LoVo (cell line): ENCODE measurements around the gene NR5A1.

Experiments
- DNase-seq: peaks from one replicate; pipeline ENCODE4 v3.0.0-alpha.2; 2016; ENCODE audit warnings: low spot score

NR5A1 gene

DNA sequence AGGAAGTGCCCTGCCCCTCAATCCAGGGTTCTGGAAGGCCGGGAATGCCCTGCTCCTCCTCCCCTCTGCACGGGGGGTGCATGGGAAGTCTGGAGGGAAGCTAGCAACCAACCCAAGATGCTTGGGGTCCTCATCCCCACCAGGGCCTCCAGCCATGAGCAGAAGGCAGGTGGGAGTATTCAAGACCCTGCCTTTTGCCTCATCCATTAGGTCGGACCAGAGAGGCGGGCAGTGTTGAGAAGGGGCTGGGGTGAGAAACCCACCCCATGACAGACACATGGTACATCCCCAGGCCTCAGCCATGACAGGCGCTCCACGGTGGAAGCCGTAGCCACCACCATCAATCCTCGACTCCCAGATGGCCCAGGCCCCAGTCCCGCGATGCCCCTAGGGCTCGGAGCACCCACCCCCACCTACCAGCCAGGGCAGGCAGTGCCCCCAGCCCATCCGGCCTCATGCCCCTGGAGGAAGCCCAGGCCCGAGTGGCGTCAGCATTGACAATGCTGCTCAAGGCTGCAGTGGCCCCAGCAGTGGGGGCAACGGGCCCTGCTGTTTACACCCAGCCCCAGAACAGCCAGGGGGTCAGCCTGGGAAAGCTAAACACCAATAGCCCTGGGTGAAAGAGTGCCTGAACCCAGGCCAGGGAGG is 8.6 kb downstream of the NR5A1 start:
- DNase-seq = no peak

DNA sequence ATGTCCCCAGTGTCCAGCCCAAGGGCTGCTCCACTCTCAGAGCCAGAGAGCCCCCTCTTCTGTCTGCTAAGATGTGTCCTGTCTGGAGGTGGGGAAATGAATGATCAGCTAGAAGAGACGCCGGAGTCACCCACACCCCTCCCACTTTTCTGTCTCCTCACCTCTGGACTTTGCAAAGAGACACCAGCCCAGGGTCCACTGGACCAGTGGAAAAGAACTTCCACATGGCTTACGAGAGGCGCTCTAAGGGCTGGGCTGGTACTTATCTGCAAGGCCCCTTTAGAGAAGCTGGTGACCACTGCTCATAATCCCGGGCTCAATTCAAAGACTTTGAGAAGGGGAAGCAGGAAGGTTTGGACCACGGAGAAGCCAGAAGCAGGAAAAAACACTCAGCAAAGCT is 9.2 kb downstream of the NR5A1 start:
- no peak for DNase-seq

DNA sequence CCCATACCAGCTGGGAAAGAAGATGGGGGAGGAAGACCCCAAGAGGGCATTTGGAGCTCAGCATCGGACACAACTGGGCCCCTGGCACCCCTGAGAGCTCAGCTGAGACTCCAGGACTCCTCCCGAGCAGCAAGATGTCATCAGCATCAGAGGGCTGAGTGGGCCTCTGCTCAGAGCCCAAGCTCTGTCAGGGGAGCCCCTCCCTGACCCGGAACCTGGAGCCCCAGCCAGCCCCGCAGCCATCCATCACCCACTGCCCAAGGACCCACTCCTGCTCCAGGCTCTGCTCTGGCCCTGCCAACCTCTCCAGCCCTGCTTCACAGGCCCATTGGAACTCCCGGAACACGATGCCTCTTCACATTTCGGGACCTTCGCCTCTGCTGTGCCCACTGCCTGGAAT is 9.8 kb downstream of the NR5A1 start:
- DNase-seq = no peak

DNA sequence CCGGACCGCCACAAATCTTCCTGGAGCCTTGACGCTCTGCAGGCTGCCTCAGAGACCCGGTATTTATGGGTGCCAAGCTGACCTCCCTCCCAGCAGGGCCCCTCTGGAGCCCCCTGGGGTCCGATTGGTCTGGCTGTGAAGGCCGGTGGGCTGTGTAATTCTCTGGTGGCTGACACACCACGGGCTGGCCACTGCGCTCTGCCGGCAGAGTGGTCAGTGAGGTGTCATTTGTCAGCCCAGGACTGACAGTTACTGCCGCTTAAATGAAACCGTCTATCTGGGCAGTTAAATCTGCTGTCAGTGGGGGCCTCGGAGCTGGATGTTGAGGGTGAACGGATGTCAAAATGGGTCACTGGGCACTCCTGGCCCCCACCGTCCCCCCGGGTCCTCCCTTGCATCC is 10.7 kb downstream of the NR5A1 start:
- no peak for DNase-seq

DNA sequence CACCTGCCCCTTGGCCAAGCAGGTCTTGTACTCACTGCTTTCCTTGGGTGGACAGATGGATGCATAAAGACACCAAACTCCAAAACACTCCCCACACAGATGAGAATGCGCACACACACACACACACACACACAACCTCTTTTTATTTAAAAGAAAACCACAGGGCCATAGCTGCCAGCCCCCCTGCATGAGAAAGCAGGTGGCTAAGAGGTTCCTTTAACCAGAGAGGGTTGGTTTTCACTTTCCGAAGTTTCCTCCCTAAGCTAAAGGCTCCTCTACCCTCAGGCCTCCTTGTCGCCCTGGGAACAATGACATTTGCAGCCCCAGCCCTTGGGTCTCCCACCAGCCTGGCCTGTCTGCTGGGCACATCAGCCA is 11.1 kb downstream of the NR5A1 start:
- DNase-seq = no peak

DNA sequence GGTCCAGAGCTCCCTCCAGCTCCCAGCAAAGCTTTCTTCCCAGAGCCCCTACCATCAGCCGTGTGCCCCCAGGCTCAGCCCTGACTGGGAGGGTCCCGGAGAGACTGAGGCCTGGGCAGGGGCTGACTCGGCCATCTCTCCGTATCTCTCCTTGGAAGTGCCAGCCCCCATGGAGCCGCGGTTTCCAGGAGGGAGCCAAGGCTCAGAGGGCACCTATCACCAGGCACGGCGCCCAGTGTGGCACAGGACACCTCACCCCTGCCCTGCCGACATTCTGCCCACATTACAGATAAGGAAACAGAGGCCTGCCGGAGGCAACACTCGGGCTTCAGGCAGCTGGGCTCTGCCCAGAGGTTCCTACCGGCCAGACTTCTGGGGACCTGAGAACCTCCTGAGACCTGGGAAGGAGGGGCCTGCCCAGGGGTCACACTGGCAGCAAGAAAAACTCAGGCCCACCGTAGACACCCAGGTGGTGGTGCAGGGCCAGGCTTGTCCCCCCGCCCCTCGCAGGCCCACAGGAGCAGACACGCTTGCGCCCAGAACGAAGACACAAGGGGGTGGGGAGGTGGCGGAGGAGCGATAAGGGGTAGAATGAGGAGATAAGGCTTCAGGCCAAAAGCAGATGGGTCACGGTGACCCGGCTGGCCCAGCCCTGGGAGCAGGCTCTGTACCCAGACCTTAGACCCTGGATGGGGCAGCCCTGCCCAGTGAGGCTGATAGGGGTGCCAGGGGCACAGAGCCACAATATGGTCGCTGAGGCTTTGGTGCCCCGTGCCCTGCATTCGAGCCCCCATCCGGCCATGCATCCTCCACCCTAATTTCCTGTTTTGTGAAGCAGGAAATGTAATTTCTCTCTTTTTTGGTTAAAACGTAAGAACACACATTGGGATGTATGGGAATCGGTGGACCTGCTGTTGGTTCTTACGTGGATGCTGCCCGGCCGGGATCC is 11.8 kb downstream of the NR5A1 start:
- DNase-seq = no peak

DNA sequence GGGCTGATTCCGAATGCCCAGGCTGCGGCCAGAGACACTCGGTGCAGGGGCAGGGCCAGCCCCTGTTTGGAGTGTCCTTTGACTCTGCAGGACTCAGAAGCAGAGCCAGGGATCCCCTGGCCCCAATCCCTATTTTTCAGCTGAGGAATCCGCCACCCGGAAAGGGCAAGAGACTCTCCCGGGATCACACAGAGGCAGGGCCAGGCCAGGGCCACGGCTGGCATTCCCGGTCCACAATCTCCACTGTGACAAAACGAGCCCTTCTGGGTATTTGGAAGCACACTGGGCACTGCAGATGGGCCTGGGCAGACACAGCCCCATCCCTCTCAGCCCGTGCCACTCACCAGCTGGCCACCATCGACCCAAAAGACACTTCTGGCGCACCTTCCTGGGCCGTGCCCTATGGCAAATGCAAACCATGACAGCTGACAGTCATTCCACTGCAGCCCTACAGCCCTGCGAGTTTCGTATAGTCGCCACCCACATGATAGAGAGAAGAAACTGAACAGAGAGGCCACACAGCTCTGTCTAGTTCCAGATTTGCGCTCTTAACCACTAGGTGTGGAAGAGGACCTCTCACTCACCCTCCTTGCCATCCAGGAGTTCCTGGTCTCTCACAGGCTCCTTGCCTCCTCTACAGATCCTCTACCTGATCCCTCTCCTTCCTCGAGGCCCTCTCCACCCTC is 13.3 kb downstream of the NR5A1 start:
- no peak for DNase-seq

DNA sequence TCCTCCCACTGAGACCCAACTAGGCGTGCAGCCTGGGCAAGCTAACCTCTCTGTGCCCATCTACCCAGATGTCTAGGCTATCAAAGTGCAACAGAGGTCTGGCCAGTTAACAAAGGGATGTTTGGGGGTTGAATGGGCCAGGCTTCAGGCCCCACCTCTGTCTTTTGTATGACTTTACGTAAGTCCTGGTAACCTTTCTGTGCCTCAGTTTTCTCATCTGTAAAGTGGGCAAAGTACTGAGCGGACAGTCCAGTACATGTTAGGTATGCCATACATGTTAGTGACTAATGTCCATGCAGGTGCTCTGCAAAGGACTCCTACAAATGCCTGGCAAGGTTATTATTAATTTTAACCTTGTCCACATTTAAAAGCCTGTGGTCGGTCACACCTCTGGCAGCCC is 14.0 kb downstream of the NR5A1 start:
- no peak for DNase-seq

DNA sequence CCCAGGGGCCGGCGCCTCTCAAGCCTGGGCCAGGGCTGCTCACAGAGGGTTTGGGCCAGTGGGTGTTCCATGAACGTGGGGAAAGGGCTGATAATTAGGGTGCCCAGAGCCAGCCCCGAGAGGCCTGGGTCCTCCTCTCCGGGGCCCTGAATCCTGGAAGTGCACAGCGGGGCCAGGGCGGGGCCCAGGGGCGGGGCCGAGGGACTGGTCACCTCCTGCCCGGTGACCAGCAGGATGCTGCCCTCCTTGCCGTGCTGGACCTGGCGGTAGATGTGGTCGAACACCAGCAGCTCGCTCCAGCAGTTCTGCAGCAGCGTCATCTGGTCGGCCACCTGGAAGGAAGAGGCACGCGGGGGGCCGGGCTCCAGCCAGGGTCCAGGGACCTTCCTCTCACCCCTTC is 14.4 kb downstream of the NR5A1 start:
- no peak for DNase-seq

DNA sequence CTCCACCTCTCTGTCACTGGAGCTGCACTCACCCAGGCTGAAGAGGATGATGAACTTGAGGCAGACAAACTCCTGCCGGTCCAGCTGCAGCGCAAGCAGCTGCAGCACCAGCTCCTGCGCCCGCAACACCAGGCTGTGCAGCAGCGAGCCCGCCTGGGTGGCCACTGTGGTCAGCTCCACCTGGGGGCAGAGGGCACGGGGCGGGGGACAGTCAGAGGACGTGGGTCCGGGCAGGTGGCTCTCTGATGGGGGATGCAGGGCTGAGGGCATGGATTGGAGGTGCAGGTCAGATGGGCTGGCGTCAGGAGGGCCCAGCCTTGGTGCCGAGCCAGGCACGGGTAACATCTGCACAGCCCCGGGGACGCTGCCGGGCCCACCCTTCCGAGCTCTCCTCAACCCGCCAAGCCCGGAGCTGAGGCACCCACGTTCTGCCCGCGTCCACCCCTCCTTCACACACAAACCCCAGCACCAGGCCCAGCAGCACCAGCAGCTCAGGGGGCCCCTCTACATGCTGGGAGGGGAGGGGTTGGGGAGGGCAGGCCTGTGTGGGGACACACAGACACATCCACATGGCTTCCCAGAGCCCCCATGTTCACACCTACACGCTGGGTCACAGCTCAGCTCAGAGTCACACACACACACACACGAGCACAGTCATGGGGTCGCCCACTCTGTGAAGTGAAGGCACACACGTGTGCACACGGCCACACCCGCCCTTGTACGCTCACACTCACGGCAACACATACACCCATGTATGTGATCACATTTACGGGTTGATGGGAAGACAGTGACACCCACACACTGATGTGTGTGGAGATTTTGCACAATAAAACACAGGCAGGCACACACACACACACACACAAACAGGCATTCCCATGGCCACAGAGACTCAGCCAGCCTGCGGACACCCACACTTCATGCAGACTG is 15.9 kb downstream of the NR5A1 start:
- DNase-seq = no peak

DNA sequence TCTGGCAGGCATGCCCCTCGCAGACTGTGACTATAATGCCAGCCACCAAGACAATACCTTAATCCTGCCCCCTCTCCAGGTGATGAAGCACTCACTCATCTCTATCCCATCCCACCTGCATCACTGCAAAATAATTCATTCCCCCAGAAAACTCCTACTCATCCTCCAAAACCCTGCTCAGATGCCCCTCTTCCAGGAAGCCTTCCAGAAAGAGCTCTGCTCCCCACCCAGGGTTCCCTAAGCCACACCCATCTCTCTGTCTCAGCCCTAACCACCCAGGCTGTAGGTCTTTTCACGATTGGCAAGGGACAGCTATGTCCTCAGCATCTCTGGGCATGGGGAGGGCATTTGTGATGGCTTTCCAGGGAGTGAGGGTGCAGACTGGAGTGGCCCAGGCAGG is 17.2 kb downstream of the NR5A1 start:
- no peak for DNase-seq

DNA sequence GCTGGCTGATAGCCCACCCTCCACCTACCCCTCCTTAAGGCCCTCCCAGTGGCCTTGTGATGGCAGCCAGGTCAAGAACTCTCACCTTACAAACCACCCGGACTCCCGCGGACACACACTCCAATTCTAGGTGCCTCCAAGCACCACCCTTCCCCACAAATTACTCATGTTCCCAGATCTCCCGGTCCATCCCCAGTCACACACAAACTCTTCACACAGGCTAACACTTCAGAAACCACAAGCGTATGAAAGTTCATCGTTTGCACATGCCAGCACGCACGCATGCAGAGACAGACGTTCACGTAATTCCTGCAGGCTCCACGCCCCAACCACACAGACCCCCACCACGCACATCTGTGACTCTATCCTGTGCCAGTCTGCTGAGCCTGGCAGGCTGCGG is 18.0 kb downstream of the NR5A1 start:
- DNase-seq = no peak

DNA sequence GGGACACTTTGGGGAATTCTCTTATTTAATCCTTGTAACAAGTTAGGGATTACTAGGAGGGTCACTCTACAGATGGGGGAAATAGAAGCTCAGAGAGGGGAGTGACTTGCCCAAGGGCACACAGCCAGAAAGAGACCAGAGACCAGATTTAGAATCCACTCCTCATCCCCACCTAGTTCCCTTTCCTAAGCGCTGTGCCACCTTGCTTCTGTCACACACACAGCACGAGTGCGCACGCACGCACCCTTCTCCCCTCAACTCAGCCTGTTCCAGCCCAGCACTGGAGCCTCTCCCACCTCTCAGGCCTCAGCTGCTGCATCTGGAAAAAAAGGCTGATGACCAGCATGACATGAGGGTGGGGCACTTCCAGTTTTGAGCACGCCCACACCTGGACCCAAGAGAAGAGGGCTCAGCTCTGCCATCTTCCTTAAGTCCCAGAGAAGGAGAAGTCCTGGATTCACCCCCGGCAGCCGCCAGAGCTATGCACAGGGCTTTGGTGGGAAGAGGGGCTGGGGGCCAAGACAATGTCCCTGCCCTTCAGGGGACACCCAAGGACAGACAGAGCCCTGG is 18.5 kb downstream of the NR5A1 start:
- no peak for DNase-seq

DNA sequence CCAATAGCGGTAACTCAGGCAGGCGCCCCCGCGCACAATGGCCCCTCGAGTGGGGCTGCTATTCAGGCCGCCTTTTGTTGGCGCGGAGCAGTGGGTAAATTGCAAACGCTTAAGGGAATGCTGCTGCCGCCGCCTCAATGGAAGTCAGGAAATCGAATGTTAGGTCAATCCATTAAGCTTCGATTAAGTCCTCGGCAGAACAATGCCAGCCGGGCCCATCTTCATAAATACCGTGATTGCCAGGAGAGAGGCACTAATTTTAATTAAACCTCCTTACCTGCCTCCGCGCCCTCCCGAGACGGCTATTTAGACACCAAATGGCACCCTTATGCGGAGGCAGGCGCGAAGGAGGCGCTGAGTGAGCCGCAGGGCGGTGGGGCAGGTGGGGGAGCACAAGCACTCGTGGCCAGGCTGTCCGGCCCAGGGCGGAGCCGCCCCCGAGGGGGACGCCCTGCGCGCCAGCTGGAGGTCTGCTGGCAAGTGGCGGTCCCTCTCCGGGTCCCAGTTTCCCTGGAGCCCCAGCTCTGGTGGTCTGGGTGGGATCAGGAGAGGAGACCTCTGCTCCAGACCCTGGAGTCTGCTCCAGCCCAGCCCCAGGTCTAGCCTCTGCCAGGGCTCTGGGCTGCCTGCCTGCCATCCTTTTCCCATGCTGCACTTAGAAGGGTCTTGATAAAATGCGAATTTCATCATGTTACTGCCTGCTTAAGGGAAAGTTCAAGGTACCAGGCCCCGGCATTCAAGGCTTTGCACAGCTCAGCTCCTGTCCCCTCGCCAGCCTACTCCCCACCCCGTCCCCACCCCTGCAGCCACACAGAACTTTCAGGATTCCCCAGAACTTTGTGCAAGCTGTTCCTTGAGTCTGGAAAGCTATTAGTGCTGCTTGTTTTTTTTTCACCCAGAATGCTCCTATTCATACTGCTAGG is 19.7 kb downstream of the NR5A1 start:
- no peak for DNase-seq

DNA sequence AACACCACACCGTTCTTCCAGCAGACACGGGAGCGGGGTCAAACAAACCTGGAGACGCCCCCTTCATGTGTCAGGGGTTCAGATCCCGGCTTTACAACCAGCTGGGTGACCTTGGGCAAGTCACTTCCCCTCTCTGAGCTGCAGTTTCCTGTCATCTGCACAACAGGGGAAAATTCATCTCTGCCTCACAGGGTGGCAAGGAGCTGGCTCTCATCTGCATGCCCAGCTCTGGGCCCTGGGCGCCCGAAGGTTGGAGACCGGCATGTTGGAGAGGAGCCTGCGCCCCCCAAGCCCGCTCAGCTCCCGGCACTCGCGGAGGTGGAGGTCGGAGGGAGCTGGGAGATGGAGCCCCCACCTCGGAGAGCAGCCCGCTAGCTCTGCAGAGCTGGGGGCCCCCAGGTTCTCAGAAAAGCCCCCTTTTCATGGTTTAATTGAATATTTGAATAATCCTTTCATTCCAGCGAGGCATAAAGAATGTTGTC is 20.4 kb downstream of the NR5A1 start:
- DNase-seq = no peak

DNA sequence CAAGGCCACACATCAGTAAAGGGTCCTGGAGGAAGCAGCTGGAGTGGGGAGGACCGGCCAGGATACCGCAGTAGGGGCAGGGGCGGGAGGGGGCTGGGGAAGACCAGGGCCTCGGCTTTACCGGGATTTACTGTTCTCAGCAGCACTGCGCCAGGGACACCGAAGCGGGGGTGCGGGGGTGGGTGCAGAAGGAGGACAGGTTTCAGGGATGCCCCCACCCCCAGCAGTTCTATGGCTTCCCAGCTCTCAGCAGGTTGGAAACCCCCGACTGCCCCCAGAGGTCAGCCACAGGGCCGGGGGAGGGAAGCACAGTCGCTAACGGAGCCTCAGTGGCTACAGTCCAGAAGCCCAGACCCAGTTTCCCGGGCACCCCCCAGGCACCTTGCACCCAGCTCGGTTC is 21.3 kb downstream of the NR5A1 start:
- no peak for DNase-seq

DNA sequence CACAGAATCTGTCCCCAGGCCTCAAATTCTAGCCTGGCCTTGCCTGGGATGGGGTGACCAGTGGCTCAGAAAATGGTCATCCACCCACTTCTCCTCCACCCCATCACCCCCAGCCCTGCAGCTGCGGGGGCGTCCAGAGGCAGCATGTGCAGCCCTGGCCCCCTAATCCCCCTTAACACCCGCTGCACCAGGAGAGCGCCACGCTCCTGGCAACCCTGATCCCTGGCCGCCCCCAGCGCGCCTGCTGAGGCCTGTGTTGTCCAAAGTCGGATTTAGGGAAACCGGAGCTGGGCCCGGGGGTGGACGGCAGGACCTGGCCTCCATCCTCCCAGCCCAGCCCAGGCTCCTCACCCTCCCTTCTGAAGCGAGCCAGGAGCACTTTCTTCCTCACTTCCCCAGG is 22.0 kb downstream of the NR5A1 start:
- no peak for DNase-seq

DNA sequence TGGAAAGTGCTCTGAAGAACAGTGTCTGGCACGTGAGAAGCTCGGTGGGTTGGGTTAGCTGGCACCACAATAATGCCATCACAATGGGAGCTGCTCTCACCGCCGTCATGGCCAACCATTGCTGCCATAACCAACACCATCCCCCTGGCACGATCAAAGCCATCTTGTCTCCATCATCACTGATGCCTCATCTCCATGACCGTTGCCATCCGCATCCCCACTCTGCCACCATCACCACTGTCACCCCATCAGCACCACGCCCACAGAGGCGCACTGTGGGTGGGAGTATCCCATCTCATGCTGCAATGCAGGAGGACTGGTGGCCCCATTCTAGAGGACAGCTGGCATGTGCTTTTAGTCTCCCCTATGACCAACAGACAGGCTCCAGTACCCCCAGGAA is 23.7 kb downstream of the NR5A1 start:
- DNase-seq = no peak

DNA sequence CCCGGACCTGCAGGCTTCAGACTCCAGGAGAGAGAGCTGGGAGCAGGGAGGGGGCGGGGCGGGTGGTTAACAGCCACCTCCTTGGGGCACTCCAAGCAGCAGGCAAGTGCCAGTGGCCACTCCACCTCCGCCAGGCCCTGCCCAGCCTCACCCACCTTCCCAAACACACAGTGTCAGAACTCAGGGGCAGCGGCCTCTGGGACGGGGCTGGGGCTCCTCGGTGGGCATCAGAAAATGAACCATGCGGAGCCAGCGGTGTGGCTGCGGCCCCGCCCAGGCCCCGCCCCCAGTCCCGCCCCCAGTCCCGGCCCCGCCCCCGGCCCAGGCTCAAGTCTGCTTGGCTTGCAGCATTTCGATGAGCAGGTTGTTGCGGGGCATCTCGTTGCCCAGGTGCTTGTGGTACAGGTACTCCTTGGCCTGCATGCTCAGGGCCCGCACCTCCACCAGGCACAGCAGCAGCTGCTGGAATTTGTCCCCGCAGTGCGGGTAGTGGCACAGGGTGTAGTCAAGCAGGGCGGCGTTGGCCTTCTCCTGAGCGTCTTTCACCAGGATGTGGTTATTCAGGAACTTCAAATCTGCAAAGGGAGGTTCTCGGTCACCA is 24.7 kb downstream of the NR5A1 start:
- DNase-seq = no peak

DNA sequence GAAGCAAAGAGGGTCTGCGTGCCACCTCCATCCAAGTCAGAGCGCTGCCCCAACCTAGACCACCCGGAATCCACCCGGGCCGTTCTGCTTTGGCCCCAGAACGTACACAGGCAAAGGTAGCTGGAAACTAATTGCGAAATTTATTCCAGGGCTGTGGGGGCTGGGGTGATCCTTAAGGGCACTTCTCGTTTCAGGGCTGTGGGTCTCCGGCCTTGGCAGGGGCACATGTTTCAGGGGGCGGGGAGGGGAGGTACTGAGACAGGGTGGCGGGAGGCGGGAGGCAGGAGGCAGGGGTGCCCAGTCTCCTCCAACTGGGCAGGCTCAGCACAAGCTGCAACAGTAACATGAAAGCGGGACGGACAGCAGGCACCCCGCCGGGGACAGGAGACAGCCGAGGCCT is 26.1 kb downstream of the NR5A1 start:
- no peak for DNase-seq
